GM19351 (cell line): ENCODE measurements around the gene CDCA8.

Source experiments
- ATAC-seq: cut with Tn5 transposase; IDR thresholded peaks from one replicate; pipeline ENCODE4 v1.9.1; 2021; ENCODE audit warnings: mild to moderate bottlenecking, moderate library complexity; ENCODE audit not compliant: unreplicated experiment

CDCA8 gene

GRCh38 chr1:37692078-37692833 is at the start of gene CDCA8:
Gene CDCA8 (plus strand): TSS chr1:37692516. CDS start chr1:37692691, 175 bp downstream.
- peak; percentile 85 for ATAC-seq

- ATAC-seq: no peak
Measured at GRCh38 chr1:37647281-37647680, 45.0 kb upstream of the CDCA8 start.

GRCh38 chr1:37650173-37650572 is 42.1 kb upstream of the CDCA8 start:
- ATAC-seq: no peak

- no peak for ATAC-seq
Measured at GRCh38 chr1:37650721-37651120, 41.6 kb upstream of the CDCA8 start.

- ATAC-seq: no peak
Measured at GRCh38 chr1:37651803-37652202, 40.5 kb upstream of the CDCA8 start.

- no peak for ATAC-seq
Measured at GRCh38 chr1:37652976-37653375, 39.3 kb upstream of the CDCA8 start.

- ATAC-seq: no peak
Measured at GRCh38 chr1:37653906-37654305, 38.4 kb upstream of the CDCA8 start.

- ATAC-seq: no peak
Measured at GRCh38 chr1:37655274-37655673, 37.0 kb upstream of the CDCA8 start.

GRCh38 chr1:37656026-37656425 is 36.3 kb upstream of the CDCA8 start:
- no peak for ATAC-seq

- ATAC-seq: no peak
Measured at GRCh38 chr1:37656881-37657280, 35.4 kb upstream of the CDCA8 start.

- no peak for ATAC-seq
Measured at GRCh38 chr1:37657620-37658412, 34.5 kb upstream of the CDCA8 start.

- ATAC-seq: no peak
Measured at GRCh38 chr1:37658486-37658885, 33.8 kb upstream of the CDCA8 start.

- no peak for ATAC-seq
Measured at GRCh38 chr1:37660664-37661063, 31.7 kb upstream of the CDCA8 start.

GRCh38 chr1:37661401-37661800 is 30.9 kb upstream of the CDCA8 start:
- no peak for ATAC-seq

GRCh38 chr1:37662031-37662755 is 30.1 kb upstream of the CDCA8 start:
- ATAC-seq: no peak

- no peak for ATAC-seq
Measured at GRCh38 chr1:37663426-37664000, 28.8 kb upstream of the CDCA8 start.

- no peak for ATAC-seq
Measured at GRCh38 chr1:37666241-37666867, 26.0 kb upstream of the CDCA8 start.

- ATAC-seq: no peak
Measured at GRCh38 chr1:37667023-37667671, 25.2 kb upstream of the CDCA8 start.

- no peak for ATAC-seq
Measured at GRCh38 chr1:37670133-37670532, 22.2 kb upstream of the CDCA8 start.

- ATAC-seq: no peak
Measured at GRCh38 chr1:37671261-37671660, 21.1 kb upstream of the CDCA8 start.
